WTC11 (cell line): ENCODE data around the gene MORF4L2. TPM values are rescaled to one million over a fixed set of nuclear protein-coding genes. Genes with fewer than 3 reads are reported as not detected.

Source experiments
- ATAC-seq: fragments of 200-7000 bp; cut with Tn5 transposase; 2 replicates; pipeline ENCODE4 v1.10.0; 2021; ENCODE audit warnings: mild to moderate bottlenecking, moderate library complexity
- CTCF ChIA-PET: fragments of 300-600 bp; sonication (Branson Sonifier 250); formaldehyde crosslinking; loops from one replicate; lab custom pipeline; 2021; ENCODE audit warnings: antibody characterized with exemption; lab: Charles Lee
- POLR2A ChIA-PET: fragments of 350-600 bp; sonication (Branson Sonifier 250); formaldehyde crosslinking; loops from one replicate; lab custom pipeline; 2021; ENCODE audit warnings: antibody characterized with exemption; lab: Charles Lee
- DNase-seq: peaks from one replicate; pipeline ENCODE4 v3.0.0; 2021; ENCODE audit warnings: low spot score
- H3K27ac Mint-ChIP-seq: 2 replicates; pipeline ENCODE4 v1.8.0; 2021; ENCODE audit warnings: mixed read lengths
- H3K27me3 Mint-ChIP-seq: 2 replicates; pipeline ENCODE4 v1.8.0; 2021; ENCODE audit warnings: low read depth, mild to moderate bottlenecking, moderate library complexity, mixed read lengths
- H3K36me3 Mint-ChIP-seq: 2 replicates; pipeline ENCODE4 v1.8.0; 2021; ENCODE audit warnings: mixed read lengths
- H3K4me1 Mint-ChIP-seq: 2 replicates; pipeline ENCODE4 v1.8.0; 2022; ENCODE audit warnings: mixed read lengths
- H3K4me3 Mint-ChIP-seq: 2 replicates; pipeline ENCODE4 v1.8.0; 2021; ENCODE audit warnings: mild to moderate bottlenecking, moderate library complexity, mixed read lengths
- H3K9me3 Mint-ChIP-seq: 2 replicates; pipeline ENCODE4 v1.8.0; 2021; ENCODE audit warnings: mixed read lengths
- AFF4 ChIP-seq: sonication (generic); formaldehyde crosslinking; IDR thresholded peaks from 2 replicates; pipeline ENCODE4 v1.8.1; 2023; ENCODE audit warnings: mild to moderate bottlenecking, missing genetic modification reagents, borderline replicate concordance
- AR ChIP-seq: fragments of 250-450 bp; sonication (Bioruptor Pico); IDR thresholded peaks from 2 replicates; pipeline ENCODE4 v1.9.0; 2021; ENCODE audit warnings: mild to moderate bottlenecking
- CDX4 ChIP-seq: fragments of 250-450 bp; sonication (Bioruptor Pico); IDR thresholded peaks from 2 replicates; pipeline ENCODE4 v1.9.0; 2021; ENCODE audit warnings: moderate library complexity, mild to moderate bottlenecking, inconsistent platforms, borderline replicate concordance
- CREM ChIP-seq: sonication (generic); formaldehyde crosslinking; IDR thresholded peaks from 2 replicates; pipeline ENCODE4 v1.8.1; 2022; ENCODE audit warnings: mild to moderate bottlenecking, missing genetic modification reagents, moderate library complexity
- ESRRA ChIP-seq: sonication (generic); formaldehyde crosslinking; IDR thresholded peaks from 2 replicates; pipeline ENCODE4 v1.8.1; 2022; ENCODE audit warnings: mild to moderate bottlenecking, missing genetic modification reagents, borderline replicate concordance
- NFATC4 ChIP-seq: fragments of 250-450 bp; sonication (Bioruptor Pico); IDR thresholded peaks from 2 replicates; pipeline ENCODE4 v1.9.0; 2021; ENCODE audit warnings: mild to moderate bottlenecking
- PRDM15 ChIP-seq: sonication (generic); formaldehyde crosslinking; IDR thresholded peaks from 2 replicates; pipeline ENCODE4 v1.8.0; 2022; ENCODE audit warnings: missing genetic modification reagents
- PRRX2 ChIP-seq: fragments of 250-450 bp; sonication (Bioruptor Pico); IDR thresholded peaks from 2 replicates; pipeline ENCODE4 v1.8.0; 2021; ENCODE audit warnings: mild to moderate bottlenecking
- TEAD1 ChIP-seq: sonication (generic); formaldehyde crosslinking; IDR thresholded peaks from 2 replicates; pipeline ENCODE4 v1.8.0; 2022; ENCODE audit warnings: mild to moderate bottlenecking, missing genetic modification reagents
- TP53 ChIP-seq: sonication (generic); formaldehyde crosslinking; IDR thresholded peaks from 2 replicates; pipeline ENCODE4 v1.8.1; 2023; ENCODE audit warnings: mild to moderate bottlenecking, missing genetic modification reagents
- USF1 ChIP-seq: sonication (generic); formaldehyde crosslinking; IDR thresholded peaks from 2 replicates; pipeline ENCODE4 v1.8.0; 2022; ENCODE audit warnings: mild to moderate bottlenecking, missing genetic modification reagents
- ZNF219 ChIP-seq: sonication (generic); formaldehyde crosslinking; IDR thresholded peaks from 2 replicates; pipeline ENCODE4 v1.8.0; 2023; ENCODE audit warnings: missing genetic modification reagents, mild to moderate bottlenecking, borderline replicate concordance
- ZNF263 ChIP-seq: sonication (generic); formaldehyde crosslinking; IDR thresholded peaks from 2 replicates; pipeline ENCODE4 v1.8.1; 2022; ENCODE audit warnings: low read depth, mild to moderate bottlenecking, moderate library complexity, missing genetic modification reagents
- ZNF281 ChIP-seq: sonication (generic); formaldehyde crosslinking; IDR thresholded peaks from 2 replicates; pipeline ENCODE4 v1.8.0; 2023; ENCODE audit warnings: mild to moderate bottlenecking, missing genetic modification reagents
- ZNF423 ChIP-seq: fragments of 250-450 bp; sonication (Bioruptor Pico); IDR thresholded peaks from 2 replicates; pipeline ENCODE4 v2.1.2; 2022; ENCODE audit warnings: mild to moderate bottlenecking, moderate library complexity
- total RNA-seq: library from RNA; stranded (reverse); gene quantifications from 3 replicates; pipeline ENCODE4 v1.2.3, GENCODE V29; 2021

MORF4L2 gene
- total RNA-seq, 1 experiment from 2014 or later, result 355 TPM

- TF ChIP-seq CDX4 (no peak), NFATC4 (CRISPR knock-in tag) (no peak)
Observed at GRCh38 chrX:103733017-103733416, 46.5 kb upstream of the MORF4L2 start (continued).

GRCh38 chrX:103730796-103731493 is 44.4 kb upstream of the MORF4L2 start:
- Mint-ChIP-seq H3K27ac (peak overlapping the region; percentile 74), H3K27me3 (peaks cover 12% of the 10 kb centered on the region), H3K9me3 (no peaks in the 10 kb centered on the region), H3K36me3 (no peaks in the 10 kb centered on the region), H3K4me1 (peaks cover 60% of the 10 kb centered on the region)
- peak; percentile 41; the same call in 1 of the 2 replicates for ATAC-seq
- CTCF ChIA-PET, result interaction anchor here (0.6 to 3.1 kb wide), 4 partner anchors 9 to 392 kb away, joined by 3 to 25 read pairs (median 4); partner anchors contain the start of gene TMEM31
- POLR2A ChIA-PET, result interaction anchor here (1.1 to 1.2 kb wide), 2 partner anchors 30 to 36 kb away, joined by 3 read pairs; no protein-coding TSS in a partner anchor
- TF ChIP-seq ZNF423 (CRISPR knock-in tag) (no peak), PRRX2 (CRISPR knock-in tag) (no peak), ZNF281 (CRISPR knock-in tag) (no peak), AFF4 (no peak)
- TF ChIP-seq, all 79 proteins: peak for 0
- no peak overlapping the region for H3K4me3 Mint-ChIP-seq
- no peak for DNase-seq

- Mint-ChIP-seq H3K4me1 (peaks cover 60% of the 10 kb centered on the region), H3K36me3 (no peaks in the 10 kb centered on the region), H3K4me3 (no peak overlapping the region), H3K9me3 (no peaks in the 10 kb centered on the region), H3K27me3 (peaks cover 12% of the 10 kb centered on the region), H3K27ac (0 out of 2 replicates have a peak overlapping the region, but pooled peaks have one; percentile 4)
- ATAC-seq (no peak), DNase-seq (no peak)
- ChIA-PET CTCF (interaction anchor here (1.2 to 3.1 kb wide), 3 partner anchors 9 to 19 kb away, joined by 4 to 25 read pairs (median 5); partner anchors contain the start of gene TMEM31), POLR2A (interaction anchor here (0.8 to 1.2 kb wide), 3 partner anchors 30 to 41 kb away, joined by 3 read pairs; no protein-coding TSS in a partner anchor)
- TF ChIP-seq PRDM15 (CRISPR knock-in tag), result no peak
- no peak for TF ChIP-seq AR
- no peak for TF ChIP-seq ZNF219
- TF ChIP-seq ZNF263 (CRISPR knock-in tag), result no peak
- TF ChIP-seq ESRRA, result no peak
- no peak for TF ChIP-seq USF1 (CRISPR knock-in tag)
- no peak for TF ChIP-seq TP53
- TF ChIP-seq TEAD1 (CRISPR knock-in tag), result no peak
- no peak for TF ChIP-seq CREM (CRISPR knock-in tag)
Observed at GRCh38 chrX:103730147-103730795, 43.8 kb upstream of the MORF4L2 start.
